CD4-positive, alpha-beta T cell treated with Interleukin-1 beta for 1 hour (primary cell): Measurements from ENCODE around the gene C10orf67.
"Not testable (repeated sequence)": the region's sequence is repeated elsewhere in the genome, so short reads cannot be mapped to it uniquely, and the experiment has no call there.

Source experiments
- DNase-seq, 2 donors: peaks; one replicate each; pipeline ENCODE4 v3.0.0-alpha.2; 2020 to 2022

The C10orf67 gene

DNA sequence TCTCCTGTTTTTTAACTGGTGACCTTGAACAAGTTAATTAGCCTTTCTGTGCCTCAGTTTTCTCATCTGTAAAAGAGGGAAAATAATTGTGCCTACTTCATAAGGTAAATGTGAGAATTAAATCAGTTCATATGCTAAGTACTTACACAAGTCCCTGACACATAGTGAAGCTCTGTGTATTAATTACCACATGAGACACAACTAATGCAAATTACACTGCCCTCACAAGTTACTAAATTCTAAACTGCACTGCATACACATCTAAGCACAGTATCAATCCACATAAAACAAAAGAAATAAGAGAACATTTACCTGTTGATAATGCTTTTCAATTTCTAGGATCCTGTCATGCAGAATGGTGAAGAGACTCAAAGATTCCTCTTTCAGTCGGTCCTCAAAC, 22.5 kb downstream of the C10orf67 start:
- no peak for DNase-seq

DNA sequence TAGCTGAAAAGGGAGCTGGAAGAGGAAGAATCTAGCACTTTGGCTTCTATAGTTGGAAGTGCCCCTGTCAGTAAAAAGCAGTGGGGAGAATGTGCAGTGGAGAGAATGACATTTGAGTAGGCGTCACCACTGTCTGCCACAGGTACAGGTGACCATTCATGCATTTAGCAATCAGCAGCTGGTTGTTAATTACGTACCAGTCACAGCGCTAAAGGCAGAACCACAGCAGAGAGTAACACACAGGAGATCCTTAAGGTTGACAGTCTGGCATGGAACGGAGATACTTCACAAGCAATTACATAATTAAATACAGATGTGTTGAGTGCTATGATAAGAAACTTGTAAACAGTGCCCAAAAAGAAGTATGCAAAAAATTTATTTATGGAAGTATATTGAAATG, 24.8 kb downstream of the C10orf67 start:
- DNase-seq = no peak

DNA sequence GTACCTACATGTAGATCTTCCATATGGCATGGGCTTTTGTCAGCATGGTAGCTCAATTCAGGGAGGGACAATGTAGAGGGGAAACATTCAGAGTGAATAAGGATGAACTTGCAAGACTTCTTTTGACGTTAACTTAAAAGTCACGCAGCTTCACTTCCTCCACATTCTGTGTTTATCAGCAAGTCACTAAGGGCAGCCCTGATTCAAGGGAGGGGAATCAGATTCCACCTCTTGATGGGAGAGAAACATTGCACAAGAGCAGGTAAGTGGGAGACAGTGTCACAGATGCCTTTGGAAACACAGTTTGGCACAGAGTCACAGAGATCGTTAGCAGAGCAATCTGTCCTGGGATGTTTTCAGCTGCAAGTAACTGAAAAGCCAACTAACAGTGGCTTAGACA, 26.2 kb downstream of the C10orf67 start:
- DNase-seq = no peak

DNA sequence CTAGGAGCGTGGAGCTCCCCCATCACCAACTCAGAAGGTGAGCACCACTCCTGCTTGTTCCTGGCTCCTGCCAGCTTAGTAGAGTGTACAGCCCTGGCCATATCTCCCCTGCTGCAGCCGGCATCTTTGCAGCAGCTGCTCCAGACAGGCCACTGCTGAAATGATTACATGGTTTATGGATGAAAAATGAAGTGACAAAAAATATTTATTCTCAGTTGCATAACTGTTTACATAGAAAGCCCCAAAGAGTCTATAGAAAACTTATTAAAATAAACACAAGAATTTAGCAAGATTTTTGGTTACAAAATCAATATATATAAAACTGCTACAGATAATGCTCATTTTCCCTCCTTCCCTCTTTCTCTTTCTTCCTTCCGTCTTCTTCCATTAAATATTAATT, 27.2 kb downstream of the C10orf67 start:
- no peak for DNase-seq

DNA sequence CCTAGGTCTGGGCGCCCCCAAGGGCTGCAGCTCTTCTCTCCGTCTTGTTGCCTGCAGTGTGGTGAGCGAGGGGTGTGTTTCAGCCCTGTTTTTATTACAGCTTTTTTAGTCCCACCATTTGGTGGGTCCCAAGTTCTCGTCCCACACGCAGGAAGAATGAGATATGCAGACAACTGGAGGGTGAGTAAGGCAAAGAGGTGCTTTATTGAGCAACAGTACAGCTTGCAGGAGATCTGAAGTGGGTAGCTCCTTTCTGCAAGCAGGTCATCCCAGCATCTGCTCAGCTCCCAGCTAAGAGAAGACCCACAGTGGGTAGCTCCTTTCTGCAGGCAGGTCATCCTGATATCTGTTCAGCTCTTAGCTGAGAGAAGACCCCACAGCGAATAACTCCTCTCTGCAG, 28.2 kb downstream of the C10orf67 start:
- DNase-seq = no peak

DNA sequence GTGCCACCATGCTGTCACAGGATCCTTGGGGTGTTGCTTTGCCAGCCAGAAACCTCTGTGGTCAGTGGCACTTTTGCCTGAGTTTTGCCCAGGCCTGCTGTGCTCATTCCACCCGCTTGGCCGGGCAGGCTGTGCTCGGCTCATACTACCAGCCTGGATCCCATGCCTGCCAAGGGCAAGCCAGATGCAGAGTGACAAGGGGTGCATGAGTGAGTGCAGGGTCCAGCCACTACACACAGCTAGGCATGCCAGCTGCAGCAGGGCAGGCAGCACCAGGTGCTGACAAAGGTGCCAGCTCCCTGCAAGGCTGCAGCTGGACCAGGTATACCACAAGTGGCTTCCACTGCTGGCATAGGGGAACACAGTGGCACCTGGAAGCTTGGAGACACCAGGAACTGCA, 28.6 kb downstream of the C10orf67 start:
- no peak for DNase-seq

DNA sequence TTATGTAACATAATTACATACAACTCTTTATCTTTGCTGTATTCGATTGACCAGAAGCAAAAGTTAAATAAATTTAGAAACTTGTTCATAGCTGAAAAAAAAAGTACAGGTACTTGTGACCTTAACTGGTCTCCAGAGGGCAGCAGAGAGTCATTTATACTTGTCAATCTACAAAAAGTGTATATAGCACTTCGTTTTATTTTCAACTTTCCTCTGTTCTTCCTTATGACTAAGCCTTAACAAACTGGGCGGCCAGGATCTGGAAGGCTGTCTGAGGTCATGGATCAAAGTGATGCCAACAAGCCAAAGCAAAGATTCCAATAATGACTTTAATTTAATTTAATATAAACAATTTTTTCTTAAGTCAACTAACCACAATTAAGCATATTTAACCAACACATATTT, 29.8 kb downstream of the C10orf67 start:
- peak; percentile 23 to 69 for DNase-seq

DNA sequence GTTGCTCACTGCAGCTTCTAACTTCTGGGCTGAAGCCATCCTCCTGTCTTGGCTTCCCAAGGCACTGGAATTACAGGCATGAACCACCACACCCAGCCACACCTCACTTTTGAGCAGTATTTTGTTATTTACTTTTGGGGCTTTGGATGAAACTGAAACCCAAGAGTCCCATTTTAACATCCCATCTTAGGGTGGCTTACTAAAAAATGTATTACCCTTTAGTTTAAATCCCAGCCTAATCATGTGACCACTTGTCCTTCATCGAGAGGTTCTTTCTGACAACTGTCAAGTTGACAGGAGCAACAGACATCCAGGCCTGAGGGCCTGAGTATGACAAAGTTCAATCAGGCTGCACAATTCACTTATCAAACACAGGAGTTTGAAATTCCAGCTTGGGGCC, 33.6 kb downstream of the C10orf67 start:
- DNase-seq = no peak

DNA sequence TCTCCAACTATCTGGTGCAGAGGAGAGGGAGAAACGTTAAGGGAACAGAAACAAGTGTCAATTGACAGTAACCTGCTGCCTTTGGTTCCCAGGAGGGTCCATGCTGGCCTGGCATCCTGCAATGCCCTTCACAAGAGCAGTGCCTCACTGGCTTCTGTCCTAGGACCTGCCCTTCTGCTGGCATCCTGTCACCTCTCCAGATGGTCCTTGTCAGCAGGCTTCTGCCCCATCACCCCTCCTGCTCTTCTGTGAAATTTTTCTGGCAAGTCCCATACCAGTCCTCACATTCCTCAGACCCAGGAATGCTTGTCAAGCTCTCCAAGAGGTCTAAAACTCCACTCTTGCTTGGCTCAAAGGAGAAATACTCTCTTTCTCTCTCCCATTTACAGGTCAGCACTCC, 34.2 kb downstream of the C10orf67 start:
- no peak for DNase-seq

DNA sequence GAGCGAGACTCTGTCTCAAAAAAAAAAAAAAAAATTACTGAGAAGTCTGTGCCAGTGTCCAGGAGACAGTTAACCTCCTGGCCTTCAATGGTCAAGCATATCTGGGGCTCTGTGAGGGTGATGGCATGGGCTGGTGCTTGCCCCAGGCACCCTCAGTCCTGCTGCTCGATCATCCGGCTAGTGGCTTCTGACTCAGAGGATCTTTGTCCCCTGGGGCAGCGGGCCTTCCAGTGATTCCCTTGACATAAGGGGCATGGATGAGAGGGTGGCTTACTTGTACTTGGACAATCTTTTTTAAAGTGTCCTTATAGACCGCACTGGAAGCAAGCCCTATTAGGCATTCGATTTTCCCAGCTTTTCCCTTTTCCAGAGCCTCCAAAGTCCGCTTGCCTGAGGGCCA, 44.6 kb downstream of the C10orf67 start:
- DNase-seq = not testable (repeated sequence)

DNA sequence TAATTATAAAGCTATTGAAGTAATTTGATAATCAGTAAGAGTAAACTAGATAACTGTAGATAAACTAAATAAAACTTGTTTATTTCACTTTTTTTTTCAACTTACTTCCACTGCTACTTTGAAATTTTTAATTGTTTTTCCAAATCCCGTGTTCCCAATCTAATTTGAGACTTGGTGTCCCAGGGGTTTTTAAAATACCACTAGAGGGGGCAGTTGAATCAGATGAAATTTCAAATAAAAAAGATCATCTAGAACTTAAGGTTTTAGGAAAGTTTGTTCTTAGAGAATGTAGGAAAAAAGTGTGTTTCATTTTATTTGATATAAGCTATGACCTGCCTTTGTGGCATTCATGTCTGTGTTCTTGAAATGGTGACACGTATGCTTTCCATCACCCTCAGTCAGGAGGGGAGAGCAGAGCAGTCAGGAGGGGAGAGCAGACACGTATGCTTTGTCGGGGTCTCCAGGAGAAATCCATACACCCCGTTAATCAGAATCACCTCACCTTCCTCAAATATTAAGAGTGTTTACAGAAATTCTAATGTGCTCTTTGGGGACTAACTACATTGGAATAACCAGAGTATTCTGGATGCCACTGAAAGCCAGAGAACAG, 49.9 kb downstream of the C10orf67 start:
- no peak for DNase-seq

DNA sequence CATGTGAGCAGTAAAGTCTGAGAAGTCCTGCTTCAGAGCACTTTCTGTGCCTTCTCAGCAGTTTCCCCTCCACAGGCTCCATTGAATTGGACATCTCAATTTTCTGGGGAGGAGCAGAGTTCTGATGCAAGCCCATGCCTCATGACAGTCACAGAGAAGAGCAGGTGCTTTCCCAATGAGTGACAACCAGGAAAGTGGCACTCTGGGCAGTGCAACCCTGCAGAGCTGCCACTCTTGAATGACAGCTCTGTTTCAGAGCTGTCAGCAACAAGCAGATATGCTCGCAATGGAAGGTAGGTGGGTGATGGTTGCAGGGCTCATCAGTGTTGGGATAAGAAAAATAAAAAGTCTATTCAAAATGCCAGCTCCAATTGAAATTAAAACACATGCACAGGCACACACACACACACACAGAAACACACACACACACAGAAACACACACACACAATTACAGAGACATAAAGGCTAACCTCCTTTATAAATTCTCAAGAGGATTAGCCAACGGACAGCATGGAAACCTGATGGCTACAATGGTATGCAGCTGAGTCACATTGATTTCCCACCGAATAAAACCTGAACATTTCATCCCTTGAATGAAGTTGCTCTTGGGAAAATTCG, 50.5 kb downstream of the C10orf67 start:
- no peak for DNase-seq

DNA sequence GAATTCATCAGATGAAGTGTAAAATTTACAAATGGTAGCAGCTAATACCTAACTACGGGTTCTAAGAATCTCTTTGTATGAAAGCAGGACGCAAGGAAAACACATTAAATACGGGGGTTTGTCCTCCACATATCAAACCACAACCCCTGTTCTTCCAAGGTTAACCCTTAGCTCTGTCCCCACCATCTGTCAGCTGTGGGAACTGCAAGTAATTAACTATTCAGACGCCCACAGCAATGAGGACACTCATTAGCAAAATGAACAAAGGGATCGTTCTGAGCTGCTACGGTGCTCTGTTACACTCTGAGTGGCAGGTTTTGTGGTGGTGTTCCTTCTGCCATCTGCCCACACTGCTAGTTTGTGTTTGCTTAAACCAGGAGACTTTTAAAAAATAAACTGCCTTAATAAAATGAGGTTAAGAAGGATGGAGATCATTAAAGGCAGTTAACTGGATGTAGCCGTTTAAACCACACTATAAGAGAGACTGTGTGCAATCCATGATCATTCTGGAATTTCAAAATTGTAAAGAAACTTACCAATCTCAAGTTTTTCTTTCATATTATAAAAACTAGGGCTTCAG, 51.4 kb downstream of the C10orf67 start:
- peak in 1 of 2 donors; percentile 10 for DNase-seq

DNA sequence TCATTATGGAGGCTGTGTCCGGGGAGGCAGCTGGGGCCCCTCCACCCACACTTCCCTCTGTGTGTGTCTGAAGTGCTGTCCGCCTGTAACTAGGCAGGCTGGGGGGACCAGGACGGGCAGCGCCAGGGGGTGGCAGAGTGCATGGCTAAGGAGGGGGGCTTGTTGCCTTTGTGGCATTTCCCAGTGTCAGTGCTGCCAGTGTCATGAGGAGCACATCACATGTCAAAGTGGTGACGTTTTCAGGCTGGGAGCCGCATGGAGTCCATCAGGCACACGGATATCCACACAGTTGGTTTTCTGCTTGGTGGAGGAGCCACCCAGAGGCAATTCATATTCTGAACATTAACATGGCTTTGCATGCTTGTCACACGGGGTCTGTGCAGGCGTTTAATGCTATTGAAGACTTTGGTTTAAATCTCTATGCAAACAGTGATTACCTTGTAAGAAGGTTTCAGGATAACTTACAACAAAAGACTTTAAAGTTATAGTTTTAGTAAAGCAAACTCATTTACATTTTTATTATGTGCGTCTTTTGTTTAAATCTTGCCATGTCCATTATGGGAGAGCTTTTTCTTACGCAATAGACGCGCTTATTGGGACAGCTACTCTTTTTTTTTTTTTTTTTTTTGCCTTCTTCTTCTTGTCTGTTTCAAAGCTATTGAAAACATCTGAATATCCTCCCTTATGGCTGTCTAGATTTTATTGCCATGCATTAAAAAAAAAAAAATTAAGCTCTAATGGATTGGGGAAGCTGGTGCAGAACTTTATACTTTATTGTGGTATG, 52.9 kb downstream of the C10orf67 start:
- no peak for DNase-seq

DNA sequence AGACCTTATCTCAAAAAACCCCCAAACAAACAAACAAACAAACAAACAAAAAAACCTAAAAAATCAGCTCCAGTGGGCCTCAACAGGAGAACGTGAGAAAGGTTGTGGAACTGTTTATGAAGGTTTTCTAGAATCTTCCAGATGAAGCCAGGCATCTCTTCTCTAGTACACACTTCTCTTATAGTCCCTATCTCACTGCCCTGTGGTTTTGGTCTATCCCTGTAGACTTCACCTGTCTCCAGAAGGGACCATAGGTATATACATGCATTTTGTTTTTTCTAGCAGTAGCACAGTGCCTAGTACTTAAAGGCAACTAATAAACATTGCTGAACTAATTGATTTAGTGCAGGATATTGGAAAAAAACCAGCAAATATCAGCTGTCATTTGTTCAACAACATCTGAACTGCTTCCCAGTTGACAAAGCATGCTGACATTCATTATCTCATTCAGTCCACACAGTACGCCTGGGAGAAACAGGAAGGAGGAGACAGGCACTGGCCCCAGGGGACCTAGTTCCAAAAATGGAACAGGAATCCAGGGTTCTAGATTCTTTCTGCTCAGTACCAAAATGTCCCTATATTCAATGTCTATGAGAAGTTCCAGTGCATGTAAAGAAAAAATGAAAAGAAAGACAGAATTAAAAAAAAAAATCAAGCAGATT, 59.8 kb downstream of the C10orf67 start:
- DNase-seq = no peak

DNA sequence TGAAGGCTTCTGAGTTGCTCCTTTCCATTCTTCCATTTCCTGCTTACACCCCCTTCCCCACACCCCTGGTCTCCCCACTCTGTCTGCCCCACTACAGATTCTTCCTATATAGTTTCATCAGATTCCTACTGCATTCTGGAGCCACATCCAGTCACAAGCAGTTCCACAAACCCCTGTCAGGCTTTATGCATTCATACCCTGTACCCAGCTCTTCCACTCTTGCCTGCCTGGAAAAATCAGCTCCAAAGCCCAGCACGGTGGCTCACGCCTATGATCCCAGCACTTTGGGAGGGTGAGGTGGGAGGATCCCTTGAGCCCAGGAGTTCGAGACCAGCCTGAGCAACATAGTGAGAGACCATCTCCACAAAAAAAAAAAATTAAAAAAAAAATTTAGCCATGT, 60.4 kb downstream of the C10orf67 start:
- no peak for DNase-seq

DNA sequence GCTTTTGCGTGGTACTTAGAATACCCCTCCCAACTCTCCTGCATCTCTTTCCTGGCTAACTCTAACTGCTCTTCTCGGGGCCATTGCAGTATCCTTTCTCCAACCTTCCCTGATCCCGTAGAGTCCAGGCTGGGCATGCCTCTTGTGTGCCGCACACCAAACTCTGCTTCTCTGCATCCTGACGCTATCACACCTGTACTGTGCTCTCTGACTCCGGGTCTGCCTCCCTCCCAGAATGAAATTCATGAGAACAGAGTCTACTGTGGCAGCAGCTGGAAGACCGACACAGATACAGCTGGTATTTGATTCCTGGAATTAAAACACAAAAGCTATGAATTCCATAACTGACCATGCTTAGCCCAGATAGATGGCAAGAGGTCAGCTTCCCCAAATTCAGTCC, 60.9 kb downstream of the C10orf67 start:
- DNase-seq = no peak

DNA sequence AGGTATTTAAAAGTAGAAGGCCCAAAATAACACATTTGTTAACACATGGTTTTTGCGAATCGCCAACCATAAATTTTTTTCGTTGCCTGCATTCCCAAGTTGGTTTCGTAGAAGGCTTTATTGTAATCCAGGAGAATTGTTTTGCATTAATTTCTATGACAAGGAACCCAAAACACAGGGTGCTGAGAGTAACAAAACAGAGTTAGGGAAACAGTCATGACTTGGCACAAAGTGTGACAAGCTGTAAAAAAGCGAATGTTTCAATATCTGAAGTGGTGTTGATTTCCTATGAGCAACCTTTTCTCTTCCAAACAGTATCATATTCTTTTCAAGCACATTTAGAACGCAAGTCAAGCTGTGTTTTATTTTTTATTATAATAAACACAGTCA, 63.6 kb downstream of the C10orf67 start:
- no peak for DNase-seq

DNA sequence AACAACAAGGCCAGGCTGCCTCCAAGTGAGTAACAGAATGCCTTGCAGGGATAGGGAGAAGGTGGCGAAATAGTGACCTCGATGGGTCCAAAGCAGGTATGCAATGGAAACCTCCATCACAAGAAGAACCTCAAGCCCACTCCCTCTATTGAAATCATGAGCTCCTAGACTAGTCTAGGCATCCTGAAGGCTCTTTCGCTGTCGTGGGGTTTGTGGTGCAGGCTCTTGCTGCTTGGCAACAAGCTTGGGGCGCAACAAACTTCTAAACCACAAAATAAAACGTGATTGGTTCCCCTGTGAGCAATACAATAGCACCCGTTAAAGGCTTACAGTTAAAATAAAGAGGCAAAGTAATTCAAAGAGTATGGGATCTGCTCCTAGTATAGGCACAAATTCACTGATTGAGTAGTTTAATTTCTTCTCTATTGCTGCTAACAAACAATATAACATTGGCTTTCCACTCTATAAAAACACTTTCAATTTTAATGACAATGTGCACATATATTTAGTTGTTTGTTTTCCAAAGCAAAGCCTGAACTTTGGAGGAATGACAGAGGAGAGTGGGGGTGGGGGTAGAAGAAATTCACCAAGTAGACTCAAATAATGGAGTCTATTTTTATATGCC, 64.1 kb downstream of the C10orf67 start:
- no peak for DNase-seq

DNA sequence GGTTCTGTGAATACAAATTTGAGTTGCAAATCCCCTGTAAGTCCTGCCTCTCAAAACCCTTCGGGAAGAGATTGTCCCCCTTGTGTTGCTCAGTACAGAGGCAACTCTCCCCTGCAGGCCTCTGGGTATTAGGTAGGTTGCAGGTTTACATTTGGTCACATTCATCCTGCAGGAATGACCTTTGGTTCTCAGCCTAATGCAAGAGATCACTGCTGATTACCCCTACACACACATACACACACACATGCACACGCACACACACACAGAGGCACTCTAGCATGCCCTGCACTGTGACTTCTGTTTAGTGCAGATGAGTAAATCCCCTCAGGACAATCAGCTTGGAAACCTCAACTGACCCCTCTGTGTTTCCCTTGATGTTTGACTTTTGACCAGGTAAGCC, 69.2 kb downstream of the C10orf67 start:
- DNase-seq = no peak

DNA sequence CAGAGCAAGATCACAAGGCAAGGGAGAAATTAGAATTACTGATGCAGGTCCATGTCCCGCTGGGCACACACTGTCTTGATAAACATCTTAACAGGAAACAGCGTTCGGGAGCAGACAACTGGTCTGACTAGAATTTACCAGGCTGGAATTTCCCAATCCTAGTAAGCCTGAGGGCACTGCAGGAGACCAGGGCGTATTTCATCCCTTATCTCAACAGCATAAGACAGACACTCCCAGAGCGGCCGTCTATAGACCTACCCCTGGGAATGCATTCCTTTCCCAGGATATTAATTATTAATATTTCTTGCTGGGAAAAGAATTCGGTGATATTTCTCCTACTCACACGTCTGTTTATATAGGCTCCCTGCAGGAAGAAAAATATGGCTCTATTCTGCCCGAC, 70.4 kb downstream of the C10orf67 start:
- DNase-seq = not testable (repeated sequence)

DNA sequence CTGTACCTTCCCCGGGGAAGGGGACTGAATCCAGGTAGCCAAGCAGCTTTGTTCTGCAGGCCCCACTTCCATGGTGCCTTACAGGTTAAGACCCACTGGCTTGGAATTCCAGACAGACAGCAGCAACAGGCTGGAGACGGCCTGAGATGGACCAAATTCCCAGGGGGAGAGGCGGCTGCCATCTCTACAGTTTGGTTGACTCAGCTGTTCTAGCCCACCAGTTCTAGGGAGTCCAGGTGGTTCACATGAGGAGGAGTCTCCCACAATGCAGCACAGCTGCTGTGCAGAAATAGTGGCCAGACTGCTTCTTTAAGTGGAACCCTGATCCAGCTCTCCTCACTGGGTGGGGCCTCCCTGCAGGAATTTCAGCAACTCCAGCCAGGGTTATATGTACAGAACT, 74.1 kb downstream of the C10orf67 start:
- DNase-seq = no peak
